RPMI8226 (cell line): Measurements from ENCODE around the gene SLC17A9.

Experiments
- DNase-seq: peaks from one replicate; pipeline ENCODE4 v3.0.0-alpha.2; 2015

SLC17A9 gene

DNA sequence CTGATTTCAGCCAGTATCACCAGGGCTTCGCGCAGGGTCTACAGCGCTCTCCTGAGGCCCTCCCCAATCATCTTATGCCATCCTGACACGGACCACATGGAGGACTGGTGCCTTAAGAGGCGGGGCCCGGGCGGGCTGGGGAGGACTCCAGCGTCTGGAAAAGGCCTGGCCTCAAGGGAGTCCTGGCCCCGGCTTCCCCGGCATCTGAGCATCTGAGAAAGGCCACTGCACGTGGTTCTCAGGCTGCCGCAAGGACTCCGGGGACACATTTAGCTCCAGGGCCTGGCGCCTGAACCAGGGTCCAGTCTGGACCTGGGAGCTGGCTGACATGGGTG, 32.9 kb downstream of the SLC17A9 start:
- DNase-seq = no peak

GRCh38 chr20:62986257-62986800, 33.8 kb downstream of the SLC17A9 start:
- DNase-seq = no peak

DNA sequence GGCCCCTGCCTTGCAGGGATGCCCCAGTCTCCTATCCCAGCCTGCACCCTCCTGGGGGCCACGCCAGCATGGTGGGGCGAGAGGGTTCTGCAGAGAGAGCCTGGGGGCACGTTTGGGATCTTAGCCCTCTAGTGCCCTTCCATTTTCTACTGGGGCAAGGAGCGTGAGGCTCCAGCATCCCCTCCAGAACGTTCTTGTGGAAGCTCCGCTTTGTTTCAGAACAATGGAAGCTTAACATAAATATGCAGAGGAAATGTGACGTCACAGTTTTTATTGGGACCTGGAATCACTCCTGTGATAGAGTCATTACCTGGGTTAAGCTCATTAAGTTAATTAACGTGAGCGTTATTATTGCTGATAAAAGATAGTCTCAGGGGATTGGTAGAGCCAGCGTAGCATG, 34.6 kb downstream of the SLC17A9 start:
- no peak for DNase-seq

GRCh38 chr20:62989201-62989601, 36.7 kb downstream of the SLC17A9 start:
- peak; percentile 36 for DNase-seq

- no peak for DNase-seq
Measured at GRCh38 chr20:62990306-62990825, 37.9 kb downstream of the SLC17A9 start.

DNA sequence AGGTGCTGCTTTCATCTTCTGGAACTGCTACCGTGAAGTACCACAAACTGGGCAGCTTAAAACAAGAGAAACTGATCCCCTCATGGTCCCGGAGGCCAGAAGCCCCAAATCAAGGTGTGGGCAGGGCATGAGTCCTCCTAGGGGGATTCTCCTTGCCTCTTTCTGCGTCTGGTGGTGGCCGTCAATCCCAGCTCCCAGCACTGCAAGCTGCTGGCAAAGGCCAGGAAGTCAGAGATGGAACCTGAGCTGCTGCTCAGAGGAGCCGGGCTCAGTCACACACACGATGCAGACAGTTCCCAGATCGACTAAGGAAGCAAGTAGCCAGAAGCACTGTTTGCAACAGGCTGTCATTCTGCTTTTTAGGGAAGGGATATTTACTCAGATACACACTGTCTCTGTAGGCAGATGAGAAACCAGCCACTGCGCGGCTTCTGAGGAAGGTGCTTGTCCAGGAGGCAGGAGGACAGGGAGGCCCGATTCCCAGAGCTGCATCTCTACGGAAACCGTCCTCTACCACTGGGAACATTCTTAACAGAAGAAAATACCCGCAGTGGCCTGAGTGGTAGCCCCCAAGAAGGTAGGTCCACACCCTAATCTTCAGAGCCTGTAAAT, 38.8 kb downstream of the SLC17A9 start:
- DNase-seq = no peak

DNA sequence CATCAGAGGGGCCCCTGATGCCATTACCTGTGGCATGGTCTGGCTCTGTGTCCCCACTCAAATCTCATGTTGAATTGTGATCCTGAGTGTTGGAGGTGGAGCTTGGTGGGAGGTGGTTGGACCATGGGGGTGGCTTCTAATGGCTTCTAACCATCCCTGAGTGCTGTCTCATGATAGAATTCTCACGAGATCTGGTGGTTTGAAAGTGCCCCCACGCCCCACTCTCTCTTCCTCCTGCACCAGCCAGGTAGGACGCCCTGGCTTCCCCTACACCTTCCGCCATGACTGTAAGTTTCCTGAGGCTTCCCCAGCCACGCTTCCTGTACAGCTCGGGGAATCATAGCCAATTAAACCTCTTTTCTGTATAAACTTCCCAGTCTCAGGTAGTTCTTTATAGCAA, 39.4 kb downstream of the SLC17A9 start:
- no peak for DNase-seq

DNA sequence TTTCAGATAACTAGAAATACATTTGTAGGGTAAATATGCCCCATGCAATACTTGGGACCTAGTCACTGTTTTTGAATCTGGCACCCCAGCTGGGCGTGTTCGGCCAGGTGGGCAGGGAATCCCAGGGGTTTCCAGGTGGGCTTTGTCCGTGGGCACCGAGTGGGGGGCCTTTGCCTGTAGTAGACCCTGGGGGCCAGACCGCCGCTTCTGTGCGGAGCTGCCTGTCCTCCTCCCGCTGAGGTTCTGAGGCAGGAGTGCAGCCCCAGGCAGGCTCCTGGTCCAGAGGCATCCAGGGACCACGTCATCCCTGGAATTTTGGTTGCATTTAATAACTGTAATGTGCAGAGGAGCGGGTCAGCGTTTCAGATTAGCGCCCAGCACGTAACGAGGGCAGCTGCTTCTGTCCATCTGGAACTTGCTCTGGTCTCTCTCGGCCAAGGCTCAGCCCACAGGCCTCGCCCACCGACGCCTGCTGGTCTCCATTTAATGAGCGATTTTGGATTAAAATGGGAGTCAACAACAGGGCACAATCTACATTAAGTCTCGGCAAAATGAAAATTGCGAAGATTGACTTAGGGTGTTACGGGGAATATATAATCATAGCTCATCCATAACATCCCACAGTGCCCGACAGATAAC, 41.5 kb downstream of the SLC17A9 start:
- no peak for DNase-seq

GRCh38 chr20:62994869-62995281, 42.4 kb downstream of the SLC17A9 start:
- DNase-seq = no peak

DNA sequence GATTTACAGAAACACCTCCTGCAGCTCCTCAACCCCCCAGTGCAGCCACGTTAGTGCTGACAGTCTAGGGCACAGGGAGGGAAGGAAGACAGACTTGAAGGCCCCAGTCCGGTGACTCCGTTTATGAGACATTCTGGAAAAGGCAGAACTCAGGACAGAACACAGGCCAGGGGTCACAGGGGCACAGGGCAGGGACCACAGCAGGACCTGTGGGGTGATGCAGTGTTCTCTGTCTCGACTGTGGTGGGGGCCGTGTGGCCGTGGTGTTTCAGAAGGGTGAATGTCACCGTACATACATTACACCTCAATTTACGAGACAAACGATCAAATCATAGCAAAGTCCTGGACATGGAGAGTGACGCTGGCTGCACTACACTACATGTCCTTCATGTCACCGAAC, 43.0 kb downstream of the SLC17A9 start:
- DNase-seq = no peak

- DNase-seq = no peak
Measured at GRCh38 chr20:62995898-62996595, 43.5 kb downstream of the SLC17A9 start.

GRCh38 chr20:62996596-62996982, 44.1 kb downstream of the SLC17A9 start:
- no peak for DNase-seq

GRCh38 chr20:62997417-62998035, 45.0 kb downstream of the SLC17A9 start:
- DNase-seq = no peak

GRCh38 chr20:62998449-62998848, 45.9 kb downstream of the SLC17A9 start:
- no peak for DNase-seq

DNA sequence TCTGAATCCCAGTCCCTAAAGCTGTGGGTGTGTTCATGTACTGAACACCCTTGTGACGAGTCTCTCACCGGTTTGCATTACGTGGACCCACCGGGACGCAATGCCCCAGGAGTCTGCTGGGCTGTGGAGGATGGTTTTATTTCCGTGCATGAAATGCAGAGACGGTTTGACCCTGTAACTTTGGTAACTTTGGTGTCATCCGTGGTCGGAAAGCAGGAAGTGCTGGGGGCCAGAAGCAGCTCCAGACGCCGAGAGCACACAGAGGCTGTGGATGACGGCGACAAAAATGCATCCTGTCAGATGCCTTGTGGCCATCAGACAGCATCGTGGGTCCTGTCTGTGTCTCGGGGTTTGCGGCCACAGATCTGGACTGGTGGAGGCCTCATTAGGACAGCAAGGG, 47.1 kb downstream of the SLC17A9 start:
- no peak for DNase-seq

- DNase-seq = no peak
Measured at GRCh38 chr20:63000036-63000435, 47.5 kb downstream of the SLC17A9 start.

DNA sequence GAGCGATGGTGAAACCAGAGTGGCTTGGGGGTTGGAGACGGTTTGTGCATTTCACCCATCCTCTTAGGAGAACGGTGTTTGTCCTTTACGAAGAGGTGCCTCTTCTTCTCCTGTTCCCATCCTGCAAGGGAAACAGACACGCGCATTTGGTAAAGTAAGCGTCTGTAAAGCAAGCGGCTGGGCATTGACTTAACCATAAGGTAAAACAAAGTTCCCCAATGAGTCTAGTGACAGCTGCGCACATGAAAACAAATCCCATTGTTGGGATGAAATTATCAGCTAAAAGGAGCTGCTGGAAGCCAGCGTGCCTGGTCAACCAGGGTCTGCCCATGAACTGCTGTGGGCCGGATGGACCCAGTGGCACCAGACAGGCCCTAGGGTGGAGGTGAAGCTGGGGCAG, 48.4 kb downstream of the SLC17A9 start:
- no peak for DNase-seq

GRCh38 chr20:63002511-63002910, 50.0 kb downstream of the SLC17A9 start:
- DNase-seq = no peak

- no peak for DNase-seq
Measured at GRCh38 chr20:63003546-63003945, 51.0 kb downstream of the SLC17A9 start.

DNA sequence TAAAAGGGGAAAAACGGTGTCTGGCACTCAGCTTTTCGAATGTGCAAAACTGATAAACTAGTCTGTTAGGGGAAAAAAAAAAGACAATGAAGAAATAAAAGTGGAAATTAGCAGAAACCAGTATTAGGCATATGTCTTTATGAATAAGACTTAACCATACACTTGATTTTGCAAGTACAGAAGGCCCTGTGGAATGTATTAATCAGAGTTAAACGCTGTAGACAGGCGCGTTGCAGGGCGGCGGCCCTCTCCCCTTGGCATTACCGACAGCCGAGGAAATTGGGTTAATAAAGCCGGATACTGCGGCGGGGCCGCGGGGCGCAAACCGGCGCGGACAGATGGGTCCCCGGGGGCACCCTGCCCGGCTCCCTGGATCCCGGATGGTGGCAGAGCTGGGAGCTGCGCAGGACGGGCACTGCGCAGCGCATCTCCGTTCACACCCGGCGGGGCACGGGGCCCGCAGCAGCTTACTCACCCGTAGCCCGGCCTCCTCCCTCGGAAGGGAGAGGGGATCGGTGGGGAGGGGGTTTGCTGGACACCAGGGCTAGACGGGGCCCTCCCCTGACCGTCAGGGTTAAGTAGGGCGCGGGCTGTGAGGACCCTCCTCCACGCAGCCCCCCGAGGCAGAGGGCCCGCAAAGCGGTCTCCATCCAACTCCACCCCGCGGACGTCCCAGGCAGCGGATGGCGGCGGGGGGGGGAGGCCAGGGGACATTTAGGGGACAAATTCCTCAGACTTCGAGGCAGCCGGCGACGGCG, 52.3 kb downstream of the SLC17A9 start:
- DNase-seq = no peak

- no peak for DNase-seq
Measured at GRCh38 chr20:63005365-63005861, 52.9 kb downstream of the SLC17A9 start.

- DNase-seq = no peak
Measured at GRCh38 chr20:63005862-63006539, 53.5 kb downstream of the SLC17A9 start.
